Gastroesophageal sphincter (tissue), 4 donors: ENCODE measurements around the gene ENOX1. TPM values are rescaled to one million over a fixed set of nuclear protein-coding genes. Genes with fewer than 3 reads are reported as not detected.

Experiments used
- ATAC-seq: fragments of 150-250 bp; one replicate; pipeline ENCODE4 v1.9.1; 2016; ENCODE audit warnings: mild to moderate bottlenecking, moderate library complexity
- H3K27ac ChIP-seq, 4 donors: fragments of 200-600 bp; sonication (generic) in 3 of 4; 1 replicate in 3 of 4; 2 replicates in 1 of 4; pipeline ENCODE4 v1.5.1; 2016 to 2019
- H3K27me3 ChIP-seq: fragments of 200-600 bp; sonication (generic); one replicate; pipeline ENCODE4 v1.5.1; 2019
- H3K36me3 ChIP-seq, 2 donors: fragments of 200-600 bp; sonication (generic); one replicate each; pipeline ENCODE4 v1.5.1; 2019; ENCODE audit warnings: control low read depth in 1 of 2
- H3K4me1 ChIP-seq, 3 donors: fragments of 200-600 bp; sonication (generic); 1 replicate in 2 of 3; 2 replicates in 1 of 3; pipeline ENCODE4 v1.5.1; 2016 to 2019; ENCODE audit warnings: control low read depth in 2 of 3
- H3K4me3 ChIP-seq, 2 donors: fragments of 200-600 bp; sonication (generic); one replicate each; pipeline ENCODE4 v1.5.1; 2019; ENCODE audit warnings: mild to moderate bottlenecking in 1 of 2, moderate library complexity in 1 of 2
- H3K9me3 ChIP-seq, 3 donors: fragments of 200-600 bp; sonication (generic); one replicate each; pipeline ENCODE4 v1.5.1; 2017 to 2019; ENCODE audit warnings: control low read depth in 2 of 3
- EP300 ChIP-seq: sonication (generic); formaldehyde crosslinking; IDR thresholded peaks from one replicate; pipeline ENCODE4 v1.6.1; 2017; ENCODE audit warnings: antibody characterized with exemption, mild to moderate bottlenecking
- POLR2A ChIP-seq, 2 donors: fragments of 450-650 bp; IDR thresholded peaks; one replicate each; pipeline ENCODE4 v1.6.1; 2017; ENCODE audit warnings: antibody characterized with exemption in 2 of 2, mild to moderate bottlenecking in 2 of 2, moderate library complexity in 1 of 2
- POLR2AphosphoS5 ChIP-seq: sonication (generic); formaldehyde crosslinking; IDR thresholded peaks from one replicate; pipeline ENCODE4 v1.6.1; 2017; ENCODE audit warnings: antibody characterized with exemption
- WGBS, 2 donors: methylation state at CpG; one replicate each; pipeline ENCODE4 v1.1.5; 2018; ENCODE audit warnings: low coverage in 1 of 2; 5-methylcytosine and 5-hydroxymethylcytosine counted together
- total RNA-seq, 4 donors: library from RNA; depleted of rRNA; stranded (reverse); fragments of >200 nt; gene quantifications; one replicate each; pipeline ENCODE4 v1.1.0, GENCODE V29; 2016
- TF ChIP-seq, protein P1 (sequence below), 4 experiments: fragments of 200-600 bp in 2 of 4; fragments of 450-650 bp in 2 of 4; sonication (generic) in 1 of 4; IDR thresholded peaks; one replicate each; pipeline ENCODE4 v1.5.1; 2017 to 2019; ENCODE audit warnings: antibody characterized with exemption in 4 of 4, mild to moderate bottlenecking in 2 of 4, moderate library complexity in 2 of 4

ENOX1 gene
- total RNA-seq, 4 donors from 2014 or later, result 1.8 to 11.6 (median 9.4) TPM

DNA sequence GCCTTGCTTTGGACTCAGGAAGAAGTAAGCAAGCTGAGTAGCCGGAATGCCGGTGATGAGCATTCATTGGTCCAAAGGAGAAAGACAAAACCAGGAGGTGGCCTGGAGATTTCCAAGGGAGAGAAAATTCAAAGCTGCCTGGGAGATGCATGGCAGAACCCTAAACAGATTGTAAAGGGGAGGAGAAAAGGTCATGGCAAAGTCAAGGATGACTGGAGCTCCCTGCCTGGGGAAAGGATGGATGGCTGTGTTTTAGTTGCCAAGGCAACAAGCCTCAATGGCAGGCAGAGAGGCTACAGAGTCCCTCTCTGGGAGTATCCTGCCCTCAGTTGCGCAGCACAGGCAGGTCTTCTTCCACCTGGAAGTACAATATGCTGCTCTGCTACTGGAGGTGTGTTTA is 134.0 kb downstream of the ENOX1 start:
- Histone ChIP-seq H3K36me3 (no peaks in the 10 kb centered on the region), H3K4me3 (no peak overlapping the region), H3K4me1 (no peaks in the 10 kb centered on the region), H3K27me3 (no peaks in the 10 kb centered on the region), H3K9me3 (no peaks in the 10 kb centered on the region), H3K27ac (no peak overlapping the region)
- no peak for ATAC-seq
- no peak for TF ChIP-seq POLR2AphosphoS5
- TF ChIP-seq, protein P1, sequence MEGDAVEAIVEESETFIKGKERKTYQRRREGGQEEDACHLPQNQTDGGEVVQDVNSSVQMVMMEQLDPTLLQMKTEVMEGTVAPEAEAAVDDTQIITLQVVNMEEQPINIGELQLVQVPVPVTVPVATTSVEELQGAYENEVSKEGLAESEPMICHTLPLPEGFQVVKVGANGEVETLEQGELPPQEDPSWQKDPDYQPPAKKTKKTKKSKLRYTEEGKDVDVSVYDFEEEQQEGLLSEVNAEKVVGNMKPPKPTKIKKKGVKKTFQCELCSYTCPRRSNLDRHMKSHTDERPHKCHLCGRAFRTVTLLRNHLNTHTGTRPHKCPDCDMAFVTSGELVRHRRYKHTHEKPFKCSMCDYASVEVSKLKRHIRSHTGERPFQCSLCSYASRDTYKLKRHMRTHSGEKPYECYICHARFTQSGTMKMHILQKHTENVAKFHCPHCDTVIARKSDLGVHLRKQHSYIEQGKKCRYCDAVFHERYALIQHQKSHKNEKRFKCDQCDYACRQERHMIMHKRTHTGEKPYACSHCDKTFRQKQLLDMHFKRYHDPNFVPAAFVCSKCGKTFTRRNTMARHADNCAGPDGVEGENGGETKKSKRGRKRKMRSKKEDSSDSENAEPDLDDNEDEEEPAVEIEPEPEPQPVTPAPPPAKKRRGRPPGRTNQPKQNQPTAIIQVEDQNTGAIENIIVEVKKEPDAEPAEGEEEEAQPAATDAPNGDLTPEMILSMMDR (IDR thresholded peaks at IDR 0.05), result no peak
- no peak for TF ChIP-seq EP300
- TF ChIP-seq POLR2A (IDR thresholded peaks at IDR 0.05), result no peak
- 94% methylated on average over 3 of the region's 3 CpGs; no CpG with 5 or more reads in 1 of the 2 donors for WGBS, 2 donors

DNA sequence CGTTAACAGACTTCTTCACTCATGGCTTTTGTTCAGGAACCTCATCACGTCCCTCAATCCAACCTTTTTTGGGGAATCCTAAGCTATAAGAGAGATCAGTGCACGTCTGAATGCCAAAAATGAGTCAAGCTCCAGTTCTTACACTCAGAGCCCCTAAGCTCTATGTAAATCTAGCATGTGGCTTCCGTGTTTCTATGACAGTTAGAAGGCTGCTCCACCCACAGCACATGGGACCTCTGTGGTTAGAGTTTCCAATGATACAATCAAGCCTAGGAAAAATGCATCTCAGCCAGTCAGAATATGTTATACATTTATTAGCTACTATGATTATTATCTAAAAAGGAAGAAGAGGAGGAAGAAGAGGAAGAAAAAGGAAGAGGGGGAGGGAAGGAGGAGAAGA is 135.9 kb downstream of the ENOX1 start:
- H3K4me1 ChIP-seq, result no peaks in the 10 kb centered on the region
- 76 to 79% methylated on average over 2 to 4 of the region's 4 CpGs for WGBS, 2 donors
- no peak for ATAC-seq
- TF ChIP-seq POLR2A (IDR thresholded peaks at IDR 0.05) (no peak), POLR2AphosphoS5 (no peak), EP300 (no peak)
- TF ChIP-seq, protein P1 (IDR thresholded peaks at IDR 0.05), result no peak
- H3K36me3 ChIP-seq, result no peaks in the 10 kb centered on the region
- H3K27ac ChIP-seq, result no peak overlapping the region
- no peaks in the 10 kb centered on the region for H3K27me3 ChIP-seq
- H3K4me3 ChIP-seq, result no peak overlapping the region
- H3K9me3 ChIP-seq, result no peaks in the 10 kb centered on the region

DNA sequence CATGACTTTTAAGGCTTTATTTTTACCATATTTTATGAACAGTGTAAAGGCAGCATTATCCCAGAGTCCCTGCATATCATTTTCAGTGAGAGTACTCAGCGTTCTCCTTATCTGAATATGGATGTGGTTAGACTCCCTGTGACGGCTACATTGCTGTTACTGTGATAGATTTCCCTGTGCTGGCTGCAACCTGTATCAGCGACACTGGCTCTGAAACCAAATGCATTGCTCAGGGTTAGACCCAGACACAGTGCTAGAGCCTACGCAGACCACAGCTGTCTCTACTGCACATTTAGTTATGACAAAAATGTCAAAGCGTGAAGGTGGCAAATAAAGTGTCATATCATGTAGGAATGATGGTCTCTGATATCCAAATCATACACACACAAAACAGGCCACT is 138.0 kb downstream of the ENOX1 start:
- 66 to 80% methylated on average over 1 to 5 of the region's 5 CpGs for WGBS, 2 donors
- H3K27ac ChIP-seq, result no peak overlapping the region
- no peaks in the 10 kb centered on the region for H3K27me3 ChIP-seq
- TF ChIP-seq POLR2AphosphoS5 (no peak), POLR2A (IDR thresholded peaks at IDR 0.05) (no peak), EP300 (no peak)
- TF ChIP-seq, protein P1 (IDR thresholded peaks at IDR 0.05), result no peak
- no peaks in the 10 kb centered on the region for H3K9me3 ChIP-seq
- no peaks in the 10 kb centered on the region for H3K4me1 ChIP-seq
- H3K36me3 ChIP-seq, result no peaks in the 10 kb centered on the region
- no peak for ATAC-seq
- no peak overlapping the region for H3K4me3 ChIP-seq

- TF ChIP-seq POLR2A (IDR thresholded peaks at IDR 0.05) (no peak), EP300 (no peak), POLR2AphosphoS5 (no peak)
- TF ChIP-seq, protein P1 (IDR thresholded peaks at IDR 0.05), result no peak
- no peak overlapping the region for H3K4me3 ChIP-seq
- H3K36me3 ChIP-seq, result no peaks in the 10 kb centered on the region
- no peaks in the 10 kb centered on the region for H3K27me3 ChIP-seq
- no peaks in the 10 kb centered on the region for H3K9me3 ChIP-seq
- H3K4me1 ChIP-seq, result no peaks in the 10 kb centered on the region
- WGBS, 2 donors, result 43 to 44% methylated on average over 2 of the region's 2 CpGs
- ATAC-seq, result no peak
- no peak overlapping the region for H3K27ac ChIP-seq
These were observed 139.3 kb downstream of the ENOX1 start for GRCh38 chr13:43647471-43647870.

GRCh38 chr13:43640476-43640875 is 146.3 kb downstream of the ENOX1 start:
- 85 to 88% methylated on average over 1 of the region's 1 CpG for WGBS, 2 donors
- ATAC-seq, result no peak
- Histone ChIP-seq H3K36me3 (no peaks in the 10 kb centered on the region), H3K27me3 (no peaks in the 10 kb centered on the region), H3K9me3 (no peaks in the 10 kb centered on the region), H3K4me1 (no peaks in the 10 kb centered on the region), H3K4me3 (no peak overlapping the region), H3K27ac (no peak overlapping the region)
- no peak for TF ChIP-seq POLR2AphosphoS5
- TF ChIP-seq, protein P1 (IDR thresholded peaks at IDR 0.05), result no peak
- TF ChIP-seq POLR2A (IDR thresholded peaks at IDR 0.05), result no peak
- no peak for TF ChIP-seq EP300
